Islet precursor cell (in vitro differentiated cells): ENCODE data around the gene CDH23.

Source experiments
- DNase-seq: peaks from one replicate; pipeline ENCODE4 v3.0.0-alpha.2; 2018

Gene CDH23

GRCh38 chr10:71370031-71370430, 26.7 kb upstream of the CDH23 start:
- DNase-seq, result no peak

DNA sequence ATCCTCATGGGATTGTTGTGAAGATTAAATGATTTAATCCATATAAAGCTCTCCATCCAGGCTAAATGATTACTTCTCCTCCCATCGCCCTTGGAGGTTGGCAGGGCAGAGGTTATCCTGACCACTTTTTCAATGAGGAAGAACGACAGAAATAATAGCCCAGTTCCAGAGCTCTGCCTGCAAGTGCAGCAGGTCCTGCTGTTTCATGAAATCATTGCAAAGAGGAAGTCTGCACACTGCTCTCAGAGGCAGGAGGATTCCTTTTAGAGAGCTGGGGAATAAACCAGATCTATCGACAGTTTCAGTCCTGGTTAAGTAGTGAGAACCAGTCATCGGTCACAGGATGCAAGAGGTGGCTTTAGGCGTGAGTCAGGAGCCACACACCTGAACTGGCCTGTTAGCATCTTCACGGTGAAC, 25.0 kb upstream of the CDH23 start:
- DNase-seq, result no peak

- no peak for DNase-seq
Observed at GRCh38 chr10:71372882-71373495, 23.7 kb upstream of the CDH23 start.

DNA sequence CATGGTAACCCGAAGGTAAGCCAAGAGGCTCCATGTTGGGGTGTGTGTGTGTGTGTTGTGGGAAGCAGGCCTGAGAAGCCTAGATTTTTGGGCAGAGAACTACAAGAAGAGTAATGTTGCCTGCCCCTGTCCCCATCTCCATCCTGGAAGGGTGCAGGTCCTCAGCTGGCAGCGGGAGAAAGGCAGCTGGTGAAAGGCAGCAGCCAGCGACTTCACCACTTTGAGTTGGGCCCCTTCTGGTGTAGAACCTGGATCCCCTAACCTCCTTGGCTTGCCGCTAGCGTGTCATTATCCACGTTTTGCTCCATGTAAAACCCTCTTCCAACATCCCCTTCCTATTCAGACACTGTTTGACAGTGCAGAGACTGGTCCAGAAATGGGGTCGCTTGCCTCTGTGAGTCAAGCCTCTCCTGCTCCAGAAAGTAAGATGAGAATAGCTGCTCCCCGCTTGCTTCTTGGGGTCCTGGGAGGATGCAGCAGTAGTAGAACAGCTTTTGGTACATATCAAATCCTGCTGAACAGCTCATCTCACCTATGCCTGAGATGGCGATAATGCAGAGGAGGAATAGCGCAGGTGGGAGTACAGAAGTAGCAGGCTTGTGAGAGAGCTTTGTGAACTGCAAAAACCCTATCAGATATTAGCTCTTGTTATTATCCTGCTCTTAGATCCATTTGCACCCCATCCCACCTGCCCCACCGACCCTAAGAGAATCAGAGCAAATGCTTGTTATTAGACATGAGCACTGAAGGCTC, 22.1 kb upstream of the CDH23 start:
- DNase-seq, result no peak

- no peak for DNase-seq
Observed at GRCh38 chr10:71375952-71376351, 20.8 kb upstream of the CDH23 start.

GRCh38 chr10:71378336-71379117, 18.2 kb upstream of the CDH23 start:
- no peak for DNase-seq

DNA sequence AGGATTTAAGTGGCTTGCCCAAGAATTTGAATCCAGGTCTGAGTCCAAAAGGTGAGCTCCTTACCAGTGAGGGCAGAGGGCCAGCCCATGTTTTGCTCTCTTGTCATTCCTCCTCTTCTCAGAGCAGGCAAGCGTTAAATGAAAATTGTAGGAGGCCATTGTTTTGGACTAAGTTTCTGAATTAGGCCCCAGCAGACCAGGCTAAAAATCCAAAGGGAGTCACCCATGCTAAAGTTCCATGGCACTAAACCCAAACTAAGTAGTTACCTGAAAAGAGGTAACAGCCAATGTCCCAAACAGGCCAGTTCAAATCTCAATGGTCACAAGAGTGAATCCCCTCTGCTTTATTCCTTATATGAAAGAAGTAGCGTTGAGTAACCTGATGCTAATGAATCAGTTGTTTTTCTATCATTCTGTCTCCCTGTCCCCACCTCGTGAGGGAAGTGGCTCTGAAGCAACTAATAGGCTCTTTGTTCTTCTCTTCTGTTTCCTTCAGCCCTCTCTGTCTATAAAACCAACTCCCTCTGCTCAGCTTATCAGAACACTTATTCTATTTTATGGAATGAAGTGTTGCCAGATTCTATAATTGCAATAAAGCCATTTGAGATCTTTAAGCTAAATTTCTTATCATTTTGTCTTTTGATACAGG, 17.5 kb upstream of the CDH23 start:
- DNase-seq, result no peak

DNA sequence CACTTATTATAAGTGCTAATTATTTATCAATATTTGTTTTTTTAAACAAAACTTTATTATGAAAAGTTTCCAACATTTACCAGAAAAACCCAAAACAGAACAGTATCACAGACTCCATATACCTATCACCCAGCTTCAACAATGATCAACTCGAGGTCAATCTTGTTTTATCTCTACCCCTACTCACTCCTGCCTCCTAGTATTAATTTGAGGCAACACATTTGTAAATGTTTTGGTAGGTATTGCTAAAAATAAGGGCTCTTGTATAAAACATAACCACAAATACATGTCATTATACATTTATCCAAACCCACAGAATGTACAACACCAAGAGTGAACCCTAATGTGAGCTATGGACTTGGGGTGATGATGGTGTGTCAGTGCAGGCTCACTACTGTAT, 15.9 kb upstream of the CDH23 start:
- DNase-seq, result no peak

DNA sequence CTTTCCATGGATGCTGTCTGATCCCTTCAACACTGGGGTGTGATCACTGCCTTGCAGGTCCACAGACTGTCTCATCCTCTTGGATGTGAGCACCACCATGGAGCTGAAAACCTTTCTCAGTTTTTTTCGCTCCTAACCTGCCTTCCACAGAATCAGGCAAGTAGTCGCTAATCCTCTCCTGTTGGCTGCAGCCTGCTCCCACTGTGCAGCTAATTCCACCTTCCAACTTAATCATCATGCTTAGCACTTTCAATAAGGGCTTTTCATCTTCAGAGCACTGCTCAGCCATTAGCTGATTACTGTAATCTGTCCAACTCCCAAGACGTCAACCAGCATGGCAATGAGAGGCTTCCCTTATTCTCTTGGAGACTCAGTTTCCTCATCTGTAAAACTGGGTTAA, 15.1 kb upstream of the CDH23 start:
- no peak for DNase-seq

- no peak for DNase-seq
Observed at GRCh38 chr10:71382028-71382427, 14.7 kb upstream of the CDH23 start.

GRCh38 chr10:71382757-71383156, 14.0 kb upstream of the CDH23 start:
- no peak for DNase-seq

DNA sequence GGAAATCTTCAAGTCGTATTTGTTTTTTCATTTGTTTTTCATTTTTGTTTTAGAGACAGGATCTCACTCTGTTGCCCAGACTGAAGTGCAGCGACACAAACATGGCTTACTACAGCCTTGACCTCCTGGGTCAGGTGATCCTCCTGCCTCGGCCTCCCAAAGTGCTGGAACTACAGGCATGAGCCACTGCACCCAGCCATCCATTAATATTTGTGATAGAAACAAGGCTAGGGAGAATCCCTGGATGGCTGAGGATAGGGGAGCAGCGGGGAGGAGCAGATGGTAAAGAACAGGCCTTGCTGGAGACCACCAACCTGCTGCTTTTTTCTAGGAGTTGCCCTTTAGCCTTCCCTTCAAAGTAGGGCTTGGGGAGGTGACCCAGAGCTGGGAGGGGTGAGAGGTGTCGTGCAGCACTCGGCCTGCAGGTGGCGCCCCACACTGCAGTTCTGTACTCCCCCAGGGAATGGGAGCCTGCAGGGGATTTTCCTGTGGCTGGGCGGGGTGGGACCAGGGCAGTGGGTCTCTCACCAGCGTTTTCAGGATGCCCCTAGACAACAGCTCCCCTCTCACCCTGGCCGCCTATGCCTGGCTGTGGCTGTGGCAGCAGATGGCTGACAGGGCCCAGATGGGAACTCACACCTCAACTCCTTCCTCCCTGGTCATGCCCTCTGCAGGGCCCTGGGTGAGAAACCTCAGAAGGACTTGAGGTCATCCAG, 12.6 kb upstream of the CDH23 start:
- DNase-seq, result peak; percentile 84

DNA sequence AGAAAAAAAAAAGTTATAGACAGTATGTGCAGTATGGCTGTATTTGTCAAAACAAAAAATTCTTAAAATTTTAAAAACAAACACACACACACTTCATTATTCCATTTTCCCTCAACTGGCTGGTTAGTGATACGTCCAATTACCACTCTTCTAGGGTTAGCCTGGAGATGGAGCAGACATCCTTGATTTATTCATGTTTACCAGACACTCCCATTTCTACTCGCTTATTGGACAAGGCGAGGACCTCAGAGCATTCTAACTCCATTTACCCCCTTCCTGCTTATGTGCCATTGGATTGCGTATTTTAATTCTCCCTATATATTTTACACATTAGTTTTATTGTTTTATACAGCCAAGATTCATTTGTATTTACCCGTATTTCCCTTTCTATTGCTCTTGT, 8.5 kb upstream of the CDH23 start:
- no peak for DNase-seq

DNA sequence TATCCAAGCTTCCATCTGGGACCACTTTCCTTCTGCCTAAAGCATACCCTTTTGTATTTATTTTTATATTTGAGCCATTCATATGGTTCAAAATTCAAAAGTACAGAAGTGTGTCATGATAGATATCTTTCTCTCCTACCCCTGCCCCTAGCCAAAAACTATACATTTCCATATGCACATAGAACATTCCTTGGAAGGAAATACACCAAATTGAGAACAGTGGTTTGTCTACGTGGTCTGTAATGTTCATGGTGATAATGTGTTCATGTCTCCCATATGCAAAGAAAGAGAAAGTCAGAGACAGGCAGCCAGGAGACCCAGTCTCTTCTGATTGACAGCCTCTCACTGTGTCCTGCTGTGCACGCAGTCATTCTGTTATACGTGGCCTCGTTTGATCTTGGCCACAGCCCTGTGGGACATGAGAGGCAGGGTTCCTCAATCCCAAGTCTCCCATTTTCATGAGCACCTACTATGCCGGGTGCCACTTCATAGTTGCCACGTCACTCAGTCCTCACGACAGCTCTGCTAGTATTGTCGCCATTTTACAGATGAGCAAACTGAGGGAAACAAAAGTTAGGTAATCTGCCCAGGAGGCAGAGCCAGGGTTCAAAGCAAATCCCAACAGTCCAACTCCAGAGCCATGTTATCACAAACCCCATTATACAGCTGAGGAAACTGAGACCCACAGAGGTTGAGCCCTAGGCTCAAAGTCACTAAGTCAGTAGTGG, 8.0 kb upstream of the CDH23 start:
- DNase-seq, result no peak

DNA sequence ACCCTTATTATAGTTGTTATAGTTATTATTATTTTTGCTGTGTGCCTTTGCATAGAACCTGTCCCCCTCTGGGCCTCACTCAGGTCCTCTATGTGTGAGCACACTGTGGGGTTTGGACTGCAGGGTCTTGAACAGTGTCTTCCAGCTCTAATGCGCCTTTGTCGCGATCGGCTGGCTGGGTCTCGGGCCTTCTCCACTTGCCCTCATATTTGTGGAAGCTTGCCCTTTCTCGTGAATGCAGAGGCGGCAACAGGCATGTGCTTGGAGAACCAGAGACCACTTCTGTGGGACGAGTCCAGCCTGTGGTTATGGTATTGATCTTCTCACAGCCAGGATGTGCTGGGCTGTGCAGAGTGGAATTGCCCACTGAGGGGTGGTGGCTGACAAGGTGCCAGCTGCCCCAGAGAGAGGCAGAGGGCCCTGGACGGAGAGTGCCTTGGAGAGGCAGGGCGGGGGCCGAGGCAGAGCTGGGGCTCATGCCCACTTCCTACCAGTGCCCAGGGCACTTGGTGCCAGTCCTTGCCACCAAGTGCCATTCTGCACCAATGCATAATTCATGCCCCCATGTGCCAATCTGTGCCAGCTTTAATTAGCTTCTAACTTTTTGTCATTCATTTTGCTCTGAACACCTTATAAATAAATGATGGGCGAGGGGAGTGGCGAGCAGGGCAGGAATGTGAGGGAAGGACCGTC, 6.8 kb upstream of the CDH23 start:
- peak; percentile 41 for DNase-seq

DNA sequence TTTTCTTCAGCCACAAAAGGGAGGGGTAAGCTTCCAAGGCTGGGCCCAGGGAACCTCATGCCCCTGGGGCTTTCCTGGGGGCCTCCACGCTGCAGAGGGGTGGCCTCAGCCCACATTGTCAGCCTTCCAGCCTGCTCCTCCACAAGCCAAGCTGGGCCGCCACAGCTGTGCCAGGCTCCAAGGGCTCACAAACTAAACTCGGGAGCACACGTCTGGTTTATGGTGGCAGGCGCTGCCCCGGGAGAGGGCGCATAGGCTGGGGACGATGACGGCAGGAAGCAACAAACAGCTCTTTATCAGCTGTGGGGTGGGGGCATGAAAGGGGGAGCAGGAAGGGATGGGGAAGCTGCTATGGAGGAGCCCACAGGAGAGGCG, 6.3 kb upstream of the CDH23 start:
- peak; percentile 37 for DNase-seq

DNA sequence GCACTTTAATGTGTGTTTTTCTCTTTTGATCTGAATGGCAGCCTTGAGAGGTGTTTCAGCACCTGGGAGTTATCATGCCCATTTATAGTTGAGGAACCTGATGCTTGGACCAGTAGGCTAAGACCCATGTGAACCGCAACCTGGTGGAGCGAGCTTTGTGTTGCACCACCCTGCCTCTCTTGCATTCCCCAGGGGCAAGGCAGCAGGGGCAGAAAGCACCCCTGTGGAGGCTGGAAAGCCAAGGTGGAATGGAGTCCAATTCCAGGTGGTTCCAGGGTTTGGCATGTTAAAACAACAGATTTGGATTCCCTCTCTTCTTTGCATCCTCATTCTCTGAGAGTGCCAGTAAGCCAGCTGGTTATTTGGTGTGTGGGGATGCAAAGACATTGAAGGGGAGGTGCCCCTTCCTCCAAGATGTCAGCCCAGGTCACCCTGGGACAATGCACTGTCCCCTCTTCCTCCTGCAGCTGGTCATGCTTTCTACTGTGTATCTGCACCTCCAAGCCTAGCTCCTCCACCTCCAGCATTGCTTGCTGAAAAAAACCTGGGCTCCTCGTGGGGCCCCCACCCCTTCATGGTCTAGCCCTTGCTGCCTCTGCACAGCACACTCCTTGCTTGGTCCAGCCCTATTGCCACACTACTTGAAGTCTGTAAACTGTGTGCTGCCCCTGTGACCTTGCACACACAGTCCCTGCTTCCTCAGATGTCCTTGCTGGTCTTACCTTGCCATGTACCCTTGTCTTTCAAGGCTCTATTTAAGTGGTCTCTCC, 5.6 kb upstream of the CDH23 start:
- DNase-seq, result peak; percentile 34

GRCh38 chr10:71391701-71392100, 5.0 kb upstream of the CDH23 start:
- peak; percentile 12 for DNase-seq

DNA sequence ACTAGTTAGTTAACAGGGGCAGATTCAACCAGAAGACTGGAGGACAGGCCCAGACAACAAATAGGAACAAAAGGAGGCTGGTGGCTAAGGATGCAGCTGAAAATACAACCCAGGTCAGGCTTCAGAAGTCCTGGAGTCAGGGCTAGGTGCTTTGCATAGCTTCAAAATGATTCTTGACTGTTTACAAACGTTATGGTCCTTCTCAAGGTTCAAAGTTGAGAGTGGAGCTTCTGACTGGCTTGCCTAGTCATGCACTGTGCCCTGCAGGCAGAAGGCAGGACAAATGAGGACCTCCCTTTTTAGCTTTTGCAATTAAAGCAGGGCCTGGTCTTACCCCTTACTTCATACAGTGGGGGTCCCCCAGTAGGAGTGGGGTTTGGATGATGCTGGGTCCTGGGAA, 4.4 kb upstream of the CDH23 start:
- DNase-seq, result no peak
